ACHN (cell line): ENCODE measurements around the gene RBP3.
A peak's percentile ranks its signal among the peaks of the same experiment; 100 is the strongest.
"Not testable (repeated sequence)": the region's sequence is repeated elsewhere in the genome, so short reads cannot be mapped to it uniquely, and the experiment has no call there.

Experiments used
- DNase-seq: peaks from one replicate; pipeline ENCODE4 v3.0.0-alpha.2; 2015
- in situ Hi-C: cut with HindIII; loops from 2 replicates; pipeline ENCODE4 v1.10.0; 2017; ENCODE audit warnings: low sequenced_read_pairs, low pct_ligation_motif_present, low pct_unique_long_range_greater_than_20kb

RBP3 gene

DNA sequence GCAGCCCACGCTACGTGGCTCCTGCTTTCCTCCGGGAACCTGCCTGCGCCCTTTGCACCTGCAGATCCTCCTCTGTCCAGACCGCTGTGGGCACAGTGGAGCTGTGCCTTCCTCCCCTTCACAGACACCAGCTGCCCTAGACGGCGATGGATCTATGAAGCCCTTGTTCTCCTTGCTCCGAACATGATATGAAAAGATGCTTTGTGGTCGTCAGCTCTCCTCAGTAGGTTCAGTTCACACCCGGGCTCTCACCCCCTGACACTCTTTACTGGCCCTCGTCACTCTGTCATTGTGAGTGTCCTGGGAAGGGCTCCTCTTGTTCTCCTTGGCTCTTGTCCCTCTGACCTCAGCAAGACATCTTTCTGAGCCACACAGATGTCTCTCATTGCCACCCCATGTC, 31.7 kb downstream of the RBP3 start:
- in situ Hi-C loops = no loop called here
- no peak for DNase-seq

- in situ Hi-C loops = no loop called here
- DNase-seq = no peak
Observed at GRCh38 chr10:47380341-47381102, 32.4 kb downstream of the RBP3 start.

- in situ Hi-C loops = no loop called here
- DNase-seq = no peak
Observed at GRCh38 chr10:47381103-47381395, 32.9 kb downstream of the RBP3 start.

DNA sequence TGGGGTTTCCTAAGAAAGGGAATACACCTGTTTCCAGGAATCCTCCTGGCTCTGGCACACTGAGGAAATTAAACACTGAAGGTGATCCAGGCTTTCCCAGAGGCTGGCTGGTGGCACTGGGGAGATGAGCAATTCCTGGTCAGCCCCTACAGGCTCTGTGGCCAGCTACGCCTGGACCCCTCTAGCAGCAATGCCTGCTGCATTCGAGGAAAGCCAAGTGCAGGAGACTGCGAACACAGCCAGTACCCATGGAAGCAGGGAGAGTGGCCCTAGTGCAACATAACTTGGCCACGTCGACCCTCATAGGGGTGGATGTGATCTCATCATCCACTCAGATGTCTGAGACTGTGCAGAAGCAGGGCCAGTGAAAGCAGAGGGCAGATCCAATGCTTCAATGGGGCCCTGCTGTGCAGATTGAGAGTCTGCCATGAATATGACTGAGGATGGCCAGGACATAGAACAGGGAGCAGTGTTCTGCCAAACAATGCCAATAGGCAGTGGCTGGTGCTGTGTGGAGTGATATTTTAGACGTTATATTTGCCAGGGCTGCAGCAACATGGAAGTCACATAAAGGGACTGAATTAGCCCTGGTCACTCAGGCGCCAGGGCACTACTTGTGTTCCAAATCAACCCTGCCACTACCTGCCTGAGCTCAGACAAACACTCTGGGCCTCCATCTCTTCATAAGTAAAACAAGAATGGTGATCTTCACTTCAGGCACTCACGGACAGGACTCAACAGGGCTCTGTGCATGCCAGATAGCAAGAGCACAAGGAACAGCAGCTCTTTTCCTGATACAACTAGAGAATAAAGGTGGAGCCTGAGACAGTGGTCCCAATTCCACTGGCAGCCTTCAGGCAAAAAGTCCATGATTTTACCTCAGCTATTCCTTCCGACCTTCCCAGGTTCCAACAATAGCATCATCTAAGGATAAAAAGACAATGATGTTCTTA, 33.5 kb downstream of the RBP3 start:
- in situ Hi-C loops = no loop called here
- DNase-seq = no peak

DNA sequence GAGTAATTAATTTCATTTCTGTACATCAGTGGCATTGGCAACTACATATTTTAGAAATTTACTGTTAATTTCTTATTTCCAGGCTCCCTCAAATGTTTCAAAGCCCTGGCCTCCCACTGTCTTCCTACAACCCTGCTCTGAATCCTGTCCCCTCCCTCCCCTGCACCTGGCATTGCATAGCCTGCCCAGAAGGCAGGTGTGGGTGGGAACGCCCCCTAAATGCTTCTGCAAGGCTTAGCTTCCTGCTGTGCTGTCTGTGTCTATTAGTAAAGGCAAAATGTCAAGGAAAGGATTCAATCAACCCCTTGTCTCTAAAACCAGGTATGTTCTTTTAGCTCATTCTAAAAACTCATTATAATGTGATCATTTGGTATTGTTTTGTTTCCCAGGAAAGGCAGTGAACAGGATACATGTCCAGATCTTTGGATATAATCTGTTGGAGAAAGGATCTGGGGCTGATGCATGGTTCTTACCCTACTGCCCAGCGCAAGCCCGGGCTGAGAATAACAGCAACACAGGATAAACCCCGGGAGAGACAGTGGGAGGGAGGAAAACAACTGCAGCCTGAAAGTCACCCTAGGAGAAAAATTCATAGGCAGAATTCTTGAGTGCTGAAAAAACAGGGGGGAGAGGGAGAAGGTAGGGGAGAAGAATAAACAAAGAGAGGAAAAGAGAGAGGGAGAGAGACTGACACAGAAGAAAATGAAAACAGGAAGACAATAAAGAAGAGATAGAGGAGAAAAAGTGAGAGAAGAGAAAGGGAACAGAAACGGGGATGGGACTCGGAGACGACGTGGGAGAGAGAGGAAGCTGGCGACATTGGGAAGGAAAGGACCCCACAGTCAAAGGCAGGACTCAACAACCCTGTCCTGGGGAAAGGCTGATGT, 35.3 kb downstream of the RBP3 start:
- in situ Hi-C loops = no loop called here
- no peak for DNase-seq

DNA sequence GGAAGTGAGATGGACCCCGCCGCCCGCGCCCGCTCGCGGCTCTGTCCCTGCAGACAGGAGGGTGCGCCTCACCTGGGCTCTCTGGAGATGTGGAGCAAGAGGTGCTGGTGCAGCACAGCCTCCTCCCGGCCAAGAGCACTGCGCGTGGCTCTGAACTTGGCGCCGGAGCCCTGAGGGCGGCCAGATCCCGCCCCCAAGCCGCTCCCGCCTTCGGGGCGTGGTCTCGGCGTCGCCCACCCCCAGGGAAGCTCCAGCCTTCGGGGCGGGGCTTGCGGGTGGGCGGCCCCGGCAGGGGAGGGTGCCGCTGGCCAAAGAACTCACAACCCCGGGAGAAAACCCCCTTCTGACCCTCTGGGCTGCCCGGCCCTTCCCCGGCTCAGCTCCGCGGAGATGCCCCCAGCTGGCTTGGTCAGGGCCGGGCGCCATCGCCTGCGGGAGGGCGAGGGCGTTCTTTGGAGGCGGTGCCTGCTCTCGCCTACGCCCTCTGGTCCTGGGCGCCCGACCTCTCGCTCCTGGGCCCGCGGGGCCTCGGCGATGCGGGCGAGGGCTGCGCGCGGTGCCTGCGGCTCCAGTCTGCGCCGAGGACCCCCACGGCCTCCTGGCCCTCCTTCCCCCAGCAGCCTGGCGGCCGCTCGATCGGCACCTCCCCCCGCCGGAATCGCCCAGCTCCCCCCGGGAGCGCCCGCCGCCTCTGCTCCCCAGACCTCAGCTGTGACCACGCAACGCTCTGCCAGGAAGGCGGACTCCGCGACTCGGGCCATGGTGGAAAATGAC, 36.2 kb downstream of the RBP3 start, which contains the start of gene ZNF488:
TSS of gene ZNF488 (minus strand) at position 146 of the 774 bp plus-strand sequence. CDS start 15,464 bp downstream, outside the sequence.
- in situ Hi-C loops = no loop called here
- peak; percentile 92 for DNase-seq

GRCh38 chr10:47386104-47386503, 37.9 kb downstream of the RBP3 start:
- in situ Hi-C loops = not testable (repeated sequence)

GRCh38 chr10:47388879-47389278, 40.7 kb downstream of the RBP3 start:
- in situ Hi-C loops = no loop called here
- DNase-seq = no peak

More at GRCh38 chr10:47386104-47386503, 37.9 kb downstream of the RBP3 start:
- DNase-seq = not testable (repeated sequence)

GRCh38 chr10:47389619-47390018, 41.5 kb downstream of the RBP3 start:
- DNase-seq = no peak
- in situ Hi-C loops = no loop called here

GRCh38 chr10:47396311-47396717, 48.2 kb downstream of the RBP3 start:
- in situ Hi-C loops = no loop called here
- DNase-seq = no peak

DNA sequence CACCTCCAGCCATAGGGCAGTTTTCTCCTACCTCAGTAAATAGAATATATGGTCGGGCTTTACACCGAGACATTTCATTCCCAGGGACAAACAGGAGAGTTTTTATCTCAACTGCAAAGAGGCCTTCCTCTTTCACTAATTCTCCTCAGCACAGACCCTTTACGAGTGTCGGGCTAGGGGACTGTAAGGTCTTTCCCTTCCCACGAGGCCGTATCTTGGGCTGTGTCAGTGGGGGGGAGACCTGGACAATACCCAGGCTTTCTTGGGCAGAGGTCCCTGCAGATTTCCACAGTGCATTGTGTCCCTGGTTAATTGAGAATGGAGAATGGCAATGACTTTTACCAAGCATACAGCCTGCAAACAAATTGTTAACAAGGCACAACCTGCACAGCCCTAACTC, 49.1 kb downstream of the RBP3 start:
- no peak for DNase-seq
- in situ Hi-C loops = no loop called here

DNA sequence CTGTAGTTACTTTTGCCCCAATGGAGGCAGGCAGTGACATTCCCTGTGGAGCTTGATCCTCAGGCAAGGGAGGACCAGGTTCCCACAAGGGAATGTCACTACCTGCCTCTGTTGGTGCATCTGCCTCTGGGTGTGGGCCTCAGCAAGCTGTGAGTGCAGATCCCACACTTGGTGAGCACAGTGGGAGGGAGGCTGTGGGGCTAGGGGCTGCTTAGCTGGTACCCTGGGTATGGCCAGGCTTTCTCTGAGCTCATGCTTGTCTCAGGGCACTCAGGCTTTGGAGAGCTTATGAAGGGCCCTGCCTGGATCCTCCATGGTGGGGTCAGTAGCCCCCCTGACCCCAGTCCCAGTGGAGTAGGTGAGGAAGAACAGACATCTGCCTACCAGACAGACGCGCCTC, 52.1 kb downstream of the RBP3 start:
- no peak for DNase-seq
- in situ Hi-C loops = no loop called here

DNA sequence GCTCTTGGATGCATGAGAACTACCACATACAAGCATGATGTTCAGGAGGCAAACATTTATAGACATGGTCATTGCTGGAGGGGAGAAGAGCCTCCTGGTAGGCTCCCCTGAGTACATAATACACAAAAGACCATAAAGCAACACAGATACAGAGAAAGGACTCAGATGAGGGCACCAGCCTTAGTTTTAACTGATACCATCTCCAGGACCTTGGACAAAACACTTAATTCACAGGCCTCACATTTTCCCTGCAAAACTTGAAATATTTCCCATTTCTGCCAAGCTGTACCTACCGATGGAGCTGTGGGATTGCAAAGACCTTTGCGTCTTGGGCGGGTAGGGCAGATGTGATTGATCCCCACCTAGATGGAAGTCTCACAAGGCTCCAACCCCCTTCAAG, 52.6 kb downstream of the RBP3 start:
- in situ Hi-C loops = no loop called here
- no peak for DNase-seq

- in situ Hi-C loops = no loop called here
- no peak for DNase-seq
Observed at GRCh38 chr10:47401210-47401609, 53.0 kb downstream of the RBP3 start.

DNA sequence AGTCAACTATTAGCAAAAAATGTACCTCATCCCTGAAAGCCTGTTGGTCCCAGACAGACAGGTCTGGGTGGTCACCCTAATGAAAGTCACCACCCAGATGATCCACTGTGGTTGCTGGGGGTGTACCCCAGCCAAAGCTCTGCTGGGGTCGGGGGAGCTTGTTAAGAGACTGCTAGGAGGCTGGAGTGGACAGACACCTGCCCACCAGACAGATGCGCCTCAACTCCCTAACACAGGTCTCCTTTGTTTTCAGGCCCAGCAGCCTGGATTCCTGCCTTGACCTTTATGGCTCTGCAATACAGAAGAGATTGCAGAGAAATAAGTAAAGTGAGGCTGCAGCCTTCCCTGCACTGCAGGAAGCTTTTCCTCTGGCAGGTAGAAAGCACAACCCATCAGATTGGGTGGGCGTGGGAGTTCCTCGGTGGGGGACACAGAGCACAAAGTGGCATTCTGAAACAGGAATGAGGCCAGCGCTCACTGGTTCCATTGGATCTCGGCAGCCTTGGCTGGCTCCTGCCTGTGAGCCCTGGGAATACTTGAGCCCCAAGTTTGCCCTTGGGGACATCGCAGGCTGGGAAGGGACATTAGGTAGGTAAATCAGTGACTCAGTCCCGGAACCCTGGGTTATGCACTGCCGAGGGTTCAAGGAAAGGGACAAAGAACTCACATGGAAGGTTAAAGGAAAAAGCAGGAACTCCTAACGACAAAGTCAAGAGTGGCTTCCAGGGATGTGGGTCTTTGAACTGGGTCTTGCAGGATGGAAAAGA, 53.9 kb downstream of the RBP3 start:
- in situ Hi-C loops = no loop called here

GRCh38 chr10:47402641-47403301, 54.6 kb downstream of the RBP3 start:
- in situ Hi-C loops = no loop called here
- peak; percentile 97 for DNase-seq

More for the DNA sequence above, 53.9 kb downstream of the RBP3 start:
- no peak for DNase-seq
